Chondrocyte (in vitro differentiated cells): Measurements from ENCODE around the gene LHFPL3. TPM values are rescaled to one million over a fixed set of nuclear protein-coding genes. Genes with fewer than 3 reads are reported as not detected.

ENCODE experiments used
- DNase-seq: peaks from one replicate; pipeline ENCODE4 v3.0.0; 2021; ENCODE audit warnings: mixed read lengths, low spot score
- H3K27ac Mint-ChIP-seq: one replicate; pipeline ENCODE4 v1.8.0; 2021; ENCODE audit warnings: mild to moderate bottlenecking, moderate library complexity, mixed read lengths; ENCODE audit not compliant: unreplicated experiment
- H3K27me3 Mint-ChIP-seq: 2 replicates; pipeline ENCODE4 v1.8.0; 2021; ENCODE audit warnings: low read depth, mixed read lengths
- H3K36me3 Mint-ChIP-seq: 2 replicates; pipeline ENCODE4 v1.8.0; 2021; ENCODE audit warnings: low read depth, mixed read lengths
- H3K4me1 Mint-ChIP-seq: 2 replicates; pipeline ENCODE4 v1.8.0; 2021; ENCODE audit warnings: low read depth, mild to moderate bottlenecking, mixed read lengths
- H3K4me3 Mint-ChIP-seq: one replicate; pipeline ENCODE4 v1.8.0; 2021; ENCODE audit warnings: mild to moderate bottlenecking, moderate library complexity, mixed read lengths; ENCODE audit not compliant: unreplicated experiment
- H3K9me3 Mint-ChIP-seq: 2 replicates; pipeline ENCODE4 v1.8.0; 2021; ENCODE audit warnings: low read depth, mixed read lengths
- CTCF ChIP-seq: fragments of 200-600 bp; sonication (generic); IDR thresholded peaks from 2 replicates; pipeline ENCODE4 v1.5.0; 2021; ENCODE audit warnings: antibody characterized with exemption, mild to moderate bottlenecking, moderate library complexity
- total RNA-seq: library from RNA; stranded (reverse); gene quantifications from 3 replicates; pipeline ENCODE4 v1.2.1, GENCODE V29; 2021

The LHFPL3 gene
- total RNA-seq, 1 donor from 2014 or later, result not detected

DNA sequence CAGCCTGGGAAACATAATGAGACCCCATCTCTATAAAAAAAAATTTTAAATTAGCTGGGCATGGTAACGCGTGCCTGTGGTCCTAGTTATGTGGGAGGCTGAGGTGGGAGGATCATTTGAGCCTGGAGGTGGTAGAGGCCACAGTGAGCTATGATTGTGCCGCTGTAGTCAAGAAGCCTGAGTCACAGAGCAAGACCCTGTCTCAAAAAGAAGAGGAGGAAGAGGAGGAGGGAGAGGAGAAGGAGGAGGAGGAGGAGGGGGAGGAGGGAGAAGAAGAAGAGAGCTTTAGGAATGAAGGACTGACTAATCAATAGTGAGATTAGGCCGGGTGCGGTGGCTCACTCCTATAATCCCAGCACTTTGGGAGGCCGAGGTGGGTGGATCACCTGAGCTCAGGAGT, 573.8 kb downstream of the LHFPL3 start:
- H3K4me3 Mint-ChIP-seq, result no peak overlapping the region
- no peaks in the 10 kb centered on the region for H3K36me3 Mint-ChIP-seq
- no peak for TF ChIP-seq CTCF
- H3K27me3 Mint-ChIP-seq, result peaks cover 19% of the 10 kb centered on the region
- no peaks in the 10 kb centered on the region for H3K4me1 Mint-ChIP-seq
- no peak overlapping the region for H3K27ac Mint-ChIP-seq
- DNase-seq, result no peak
- no peaks in the 10 kb centered on the region for H3K9me3 Mint-ChIP-seq

- H3K9me3 Mint-ChIP-seq, result no peaks in the 10 kb centered on the region
- H3K4me1 Mint-ChIP-seq, result no peaks in the 10 kb centered on the region
- H3K36me3 Mint-ChIP-seq, result no peaks in the 10 kb centered on the region
- TF ChIP-seq CTCF, result no peak
- no peak overlapping the region for H3K4me3 Mint-ChIP-seq
- DNase-seq, result no peak
- no peak overlapping the region for H3K27ac Mint-ChIP-seq
- peaks cover 15% of the 10 kb centered on the region for H3K27me3 Mint-ChIP-seq
Observed at GRCh38 chr7:104903044-104903443, 574.6 kb downstream of the LHFPL3 start.

DNA sequence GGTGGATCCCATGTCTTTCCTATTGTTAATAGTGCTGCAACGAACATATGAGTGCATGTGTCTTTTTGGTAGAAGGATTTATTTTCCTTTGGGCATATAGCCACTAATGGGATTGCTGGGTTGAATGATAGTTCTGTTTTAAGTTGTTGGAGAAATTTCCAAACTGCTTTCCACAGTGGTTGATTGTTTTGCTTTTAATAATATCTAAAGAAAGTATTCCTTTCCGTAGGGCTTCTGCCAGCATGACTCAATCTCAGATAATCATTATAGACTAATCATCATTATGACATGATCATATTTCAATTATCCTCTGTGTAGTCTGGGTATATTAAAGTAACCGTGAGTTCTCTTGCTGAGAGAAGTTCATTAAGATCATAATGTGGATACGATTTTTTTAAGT, 575.4 kb downstream of the LHFPL3 start:
- Mint-ChIP-seq H3K4me1 (no peaks in the 10 kb centered on the region), H3K27ac (no peak overlapping the region), H3K36me3 (no peaks in the 10 kb centered on the region), H3K27me3 (peaks cover 13% of the 10 kb centered on the region), H3K4me3 (no peak overlapping the region), H3K9me3 (no peaks in the 10 kb centered on the region)
- TF ChIP-seq CTCF, result no peak
- DNase-seq, result no peak

DNA sequence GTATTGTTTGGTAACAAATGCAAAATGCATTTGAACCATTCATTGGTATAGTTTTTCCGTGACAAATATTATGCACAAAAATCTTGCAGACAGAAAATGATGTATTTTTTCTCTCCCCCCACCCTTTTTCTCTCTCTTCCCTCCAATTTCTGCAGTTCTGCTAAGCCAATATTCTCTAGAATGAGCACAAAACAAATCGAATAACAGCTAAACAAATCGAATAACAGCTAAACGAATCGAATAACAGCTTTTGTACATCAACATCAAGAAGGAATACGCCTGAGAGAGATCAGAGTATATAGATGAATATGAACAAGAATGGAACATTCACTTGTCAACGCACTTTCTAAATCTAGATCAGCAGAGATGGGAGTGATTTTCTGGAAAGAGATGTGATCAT, 577.6 kb downstream of the LHFPL3 start:
- Mint-ChIP-seq H3K36me3 (no peaks in the 10 kb centered on the region), H3K9me3 (no peaks in the 10 kb centered on the region), H3K4me3 (no peak overlapping the region), H3K27ac (no peak overlapping the region), H3K4me1 (no peaks in the 10 kb centered on the region), H3K27me3 (peaks cover 12% of the 10 kb centered on the region)
- TF ChIP-seq CTCF, result no peak
- no peak for DNase-seq

- Mint-ChIP-seq H3K4me1 (no peaks in the 10 kb centered on the region), H3K4me3 (no peak overlapping the region), H3K36me3 (no peaks in the 10 kb centered on the region), H3K27ac (no peak overlapping the region), H3K9me3 (no peaks in the 10 kb centered on the region), H3K27me3 (peaks cover 12% of the 10 kb centered on the region)
- DNase-seq, result no peak
- TF ChIP-seq CTCF, result no peak
Observed at GRCh38 chr7:104906556-104906955, 578.2 kb downstream of the LHFPL3 start.
